Measurements from ENCODE around the gene OTUD3.
"Not testable (repeated sequence)": the region's sequence is repeated elsewhere in the genome, so short reads cannot be mapped to it uniquely, and the experiment has no call there.

The OTUD3 gene

DNA sequence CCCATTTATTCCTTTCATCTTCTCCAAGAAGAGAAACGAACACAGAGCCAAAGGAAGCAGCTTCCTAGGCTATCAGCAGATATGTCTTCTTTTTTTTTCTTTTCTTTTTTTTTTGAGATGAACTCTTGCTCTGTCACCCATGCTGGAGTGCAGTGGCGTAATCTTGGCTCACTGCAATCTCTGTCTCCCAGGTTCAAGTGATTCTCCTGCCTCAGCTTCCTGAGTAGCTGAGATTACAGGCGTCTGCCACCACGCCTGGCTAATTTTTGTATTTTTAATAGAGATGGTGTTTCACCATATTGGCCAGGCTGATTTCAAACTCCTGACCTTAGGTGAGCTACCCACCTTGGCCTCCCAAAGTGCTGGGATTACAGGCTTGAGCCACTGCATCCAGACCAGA lies 13.6 kb upstream of the OTUD3 start:
- DNase-seq (ENCODE audit: low spot score) = not testable (repeated sequence)

DNA sequence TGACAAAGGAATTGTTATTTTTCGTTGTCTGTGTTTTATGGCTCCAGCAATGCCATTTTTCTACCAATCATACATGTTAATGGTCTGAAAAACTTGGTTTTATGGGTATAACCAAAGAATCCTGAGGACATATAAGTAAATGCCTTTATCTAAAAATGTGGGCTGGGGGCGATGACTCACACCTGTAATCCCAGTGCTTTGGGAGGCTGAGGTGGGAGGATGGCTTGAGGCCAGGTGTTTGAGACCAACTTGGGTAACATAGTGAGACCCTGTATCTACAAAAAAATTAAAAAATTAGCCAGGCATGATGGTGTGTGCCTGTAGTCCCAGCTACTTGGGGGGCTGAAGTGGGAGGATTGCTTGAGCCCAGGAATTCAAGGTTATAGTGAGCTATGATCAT lies 12.7 kb upstream of the OTUD3 start:
- DNase-seq (ENCODE audit: low spot score) = not testable (repeated sequence)

GRCh38 chr1:19869929-19870328 lies 12.3 kb upstream of the OTUD3 start:
- no peak for DNase-seq (ENCODE audit: low spot score)

GRCh38 chr1:19872190-19872589 lies 10.0 kb upstream of the OTUD3 start:
- peak; percentile 19 for DNase-seq (ENCODE audit: low spot score)

DNA sequence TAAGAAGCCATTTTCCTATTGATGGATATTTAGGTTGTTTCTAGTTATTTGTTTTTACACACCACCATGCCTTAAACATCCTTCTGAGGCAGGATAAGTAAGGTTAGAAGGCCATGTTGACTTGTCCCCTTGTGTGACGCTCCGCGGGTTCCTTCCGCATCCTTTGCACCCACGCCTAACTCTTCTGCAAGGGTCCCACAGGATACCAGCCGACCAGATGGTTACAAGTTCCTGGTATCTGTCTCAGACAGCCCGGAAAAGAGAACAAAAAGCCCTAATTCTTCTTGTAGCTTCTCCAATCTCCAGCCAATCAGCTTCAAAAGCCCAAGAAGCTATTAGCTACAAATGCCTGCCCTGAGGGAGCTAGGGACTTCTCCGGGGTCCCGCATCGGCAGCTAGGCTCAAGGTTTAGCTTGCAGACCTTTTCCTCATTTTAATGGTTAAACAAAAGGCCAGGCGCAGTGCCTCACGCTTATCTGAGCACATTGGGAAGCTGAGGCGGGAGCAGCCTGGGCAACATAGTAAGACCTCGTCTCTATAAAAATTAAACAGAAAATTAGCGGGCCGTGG lies 4.9 kb upstream of the OTUD3 start:
- no peak for DNase-seq (ENCODE audit: low spot score)

DNA sequence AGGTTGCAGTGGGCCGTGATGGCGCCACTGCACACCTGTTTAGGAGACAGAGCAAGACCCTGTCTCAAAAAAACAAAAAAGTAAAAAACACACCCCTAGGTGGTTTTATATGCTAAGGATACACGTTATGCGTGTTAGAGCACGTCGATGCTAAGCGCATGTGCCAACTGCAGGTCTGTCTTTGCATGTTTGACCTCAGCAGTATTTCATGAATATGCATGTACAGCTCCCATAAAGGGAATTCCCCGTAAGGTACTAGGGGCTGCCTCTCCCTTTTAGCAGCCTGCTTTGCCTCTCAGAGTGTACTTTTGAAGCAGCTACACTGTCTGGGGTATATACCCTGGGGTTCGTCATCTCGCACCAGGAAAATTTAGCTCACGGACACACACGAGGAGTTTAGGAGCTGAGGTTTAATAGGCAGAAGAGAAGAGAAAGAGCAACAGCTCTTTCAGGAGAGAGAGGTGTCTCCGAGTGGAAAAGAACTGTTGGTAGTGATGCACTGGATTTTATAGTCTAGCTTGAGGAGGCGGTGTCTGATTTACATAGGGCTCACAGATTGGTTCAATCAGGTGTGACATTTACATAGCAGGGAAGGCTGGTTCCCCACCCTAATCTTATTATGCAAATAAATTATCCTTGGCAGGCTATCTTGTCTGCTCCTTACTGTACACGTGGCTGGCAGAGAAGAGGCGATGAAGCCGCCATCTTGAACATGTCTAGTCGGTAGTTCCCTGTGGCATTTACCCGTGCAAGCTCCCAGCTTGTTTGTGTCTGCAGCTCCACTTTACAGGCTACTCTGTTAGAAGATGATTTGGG lies 4.2 kb upstream of the OTUD3 start:
- no peak for DNase-seq (ENCODE audit: low spot score)

DNA sequence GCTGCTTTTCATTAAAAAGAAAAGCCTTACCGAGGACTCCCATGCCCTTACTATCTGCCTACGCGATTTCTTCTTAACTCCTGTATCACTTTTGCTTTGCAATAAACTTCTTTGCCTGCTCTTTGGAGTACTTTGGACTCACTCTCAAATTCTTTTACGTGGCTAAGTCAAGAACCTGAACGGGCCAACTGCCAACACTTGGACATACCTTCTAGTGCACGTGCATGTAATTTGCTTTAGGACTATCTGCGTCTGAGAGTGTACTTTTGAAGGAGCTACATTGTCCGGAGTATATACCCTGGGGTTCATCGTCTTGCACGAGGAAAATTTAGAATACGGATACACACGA lies 3.6 kb upstream of the OTUD3 start:
- no peak for DNase-seq (ENCODE audit: low spot score)

DNA sequence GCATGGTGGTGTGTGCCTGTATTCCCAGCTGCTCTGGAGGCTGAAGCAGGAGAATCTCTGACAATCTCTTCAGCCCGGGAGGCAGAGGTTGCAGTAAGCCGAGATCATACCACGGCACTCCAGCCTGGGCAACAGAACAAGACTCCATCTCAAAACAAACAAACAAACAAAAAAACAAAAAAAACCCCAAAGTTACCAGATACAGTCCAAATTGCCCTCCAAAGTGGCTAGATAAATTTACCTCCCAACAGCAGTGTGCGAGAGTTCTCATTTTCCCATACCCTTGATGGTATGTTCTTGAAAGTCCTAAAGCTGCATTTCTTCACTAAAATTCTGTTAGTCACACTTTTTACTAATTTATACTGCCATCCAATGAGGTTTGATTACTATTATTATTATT lies 3.0 kb upstream of the OTUD3 start:
- DNase-seq (ENCODE audit: low spot score) = no peak

DNA sequence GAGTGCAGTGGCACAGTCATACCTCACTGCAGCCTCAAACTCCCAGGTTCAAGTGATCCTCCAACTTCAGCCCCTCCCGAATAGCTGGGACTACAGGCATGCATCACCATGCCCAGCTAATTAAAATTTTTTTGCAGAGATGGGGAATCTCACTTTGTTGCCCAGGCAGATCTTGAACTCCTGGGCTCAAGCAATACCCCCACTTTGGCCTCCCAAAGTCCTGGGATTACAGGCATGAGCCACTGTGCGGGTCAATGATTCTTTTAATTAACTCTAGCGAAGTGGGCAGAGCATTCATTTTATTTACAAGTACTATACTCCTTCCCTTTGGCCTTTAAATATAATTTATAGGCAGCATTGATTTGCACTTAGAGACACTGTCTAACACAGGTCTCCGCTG lies 2.5 kb upstream of the OTUD3 start:
- DNase-seq (ENCODE audit: low spot score) = no peak

GRCh38 chr1:19880841-19881240 lies 1.4 kb upstream of the OTUD3 start:
- DNase-seq (ENCODE audit: low spot score) = not testable (repeated sequence)

DNA sequence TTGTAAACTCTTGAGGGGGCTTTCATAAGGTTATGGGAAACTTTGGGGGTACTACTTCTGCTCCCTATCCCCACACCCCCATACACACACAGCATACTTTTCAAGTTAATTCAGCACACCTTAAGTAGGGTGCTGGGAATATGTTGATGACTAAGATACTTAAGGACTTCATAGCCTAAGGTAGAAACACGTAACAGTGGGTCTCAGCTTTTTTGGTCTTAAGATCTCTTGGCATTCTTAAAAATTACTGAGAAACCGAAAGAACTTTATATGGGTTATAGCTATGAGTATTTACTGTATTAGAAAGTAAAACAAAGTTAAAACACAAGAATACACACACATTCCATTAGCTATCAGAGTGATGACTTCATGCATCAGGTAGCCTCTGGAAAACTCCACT lies 2.1 kb downstream of the OTUD3 start:
- DNase-seq (ENCODE audit: low spot score) = no peak

DNA sequence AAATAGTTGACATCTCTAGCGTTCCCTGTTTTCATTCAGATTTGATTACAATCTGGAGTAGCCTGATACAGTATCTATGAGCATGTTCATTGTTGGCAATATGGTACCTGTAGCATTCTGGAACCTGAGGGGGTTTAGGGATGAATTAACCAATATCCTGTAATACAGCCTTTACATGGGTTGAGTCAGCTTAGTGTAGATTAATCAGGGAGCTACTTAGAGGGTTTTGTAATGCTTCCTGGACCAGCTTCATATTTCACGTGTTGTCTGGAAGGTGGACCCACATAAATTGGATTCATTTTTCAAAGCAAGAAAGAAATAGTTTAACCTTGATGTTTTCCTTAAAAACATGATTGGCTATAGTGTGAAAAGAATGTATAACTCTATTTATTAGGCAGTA lies 3.6 kb downstream of the OTUD3 start:
- DNase-seq (ENCODE audit: low spot score) = no peak

DNA sequence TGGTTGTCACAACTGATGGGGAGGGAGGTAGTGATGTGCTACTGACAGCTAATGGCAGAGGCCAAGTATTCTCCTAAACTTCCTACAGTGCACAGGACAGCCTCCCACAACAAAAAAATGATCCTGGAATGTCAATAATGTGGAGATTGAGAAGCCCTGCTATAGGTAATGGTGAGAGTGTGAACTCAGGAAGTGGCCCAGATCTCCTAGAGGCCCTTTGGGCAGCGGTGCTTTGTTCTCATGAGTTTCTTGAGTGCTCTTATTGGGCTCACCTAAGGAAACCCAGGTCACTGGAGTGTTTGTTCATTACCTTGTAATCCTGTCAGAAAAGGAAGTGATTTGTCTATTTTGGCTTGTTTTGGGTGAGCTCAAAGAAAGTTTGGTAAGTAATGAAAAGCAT lies 5.9 kb downstream of the OTUD3 start:
- DNase-seq (ENCODE audit: low spot score) = no peak

GRCh38 chr1:19889656-19890055 lies 7.5 kb downstream of the OTUD3 start:
- DNase-seq (ENCODE audit: low spot score) = no peak

- DNase-seq (ENCODE audit: low spot score) = no peak
These were observed 9.9 kb downstream of the OTUD3 start for GRCh38 chr1:19892129-19892528.

DNA sequence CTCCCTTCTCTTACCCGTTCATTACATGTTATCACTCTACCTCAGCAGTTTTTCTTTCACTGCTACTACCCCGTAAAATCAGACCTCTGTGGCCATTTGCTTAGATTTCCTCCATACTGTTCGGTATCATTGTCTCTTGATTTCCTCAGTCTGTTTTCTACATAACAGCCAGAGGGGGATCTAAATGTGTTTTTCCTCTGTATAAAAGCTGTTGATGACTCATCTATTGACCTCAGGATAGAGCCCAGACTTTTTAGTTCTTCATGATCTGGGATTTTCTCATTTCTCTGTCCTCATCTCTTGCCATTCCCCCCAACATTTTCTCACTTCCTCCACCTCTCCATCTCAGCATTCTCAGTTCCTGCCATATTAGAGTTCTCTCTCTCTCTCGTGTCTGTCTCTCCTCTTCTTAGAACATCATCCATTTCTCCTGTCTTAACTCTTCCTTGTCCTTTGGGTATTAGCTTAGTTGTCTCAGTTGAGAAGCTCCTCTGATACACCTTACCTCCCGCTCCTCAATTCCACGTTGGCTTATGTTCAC lies 10.5 kb downstream of the OTUD3 start:
- DNase-seq (ENCODE audit: low spot score) = no peak

DNA sequence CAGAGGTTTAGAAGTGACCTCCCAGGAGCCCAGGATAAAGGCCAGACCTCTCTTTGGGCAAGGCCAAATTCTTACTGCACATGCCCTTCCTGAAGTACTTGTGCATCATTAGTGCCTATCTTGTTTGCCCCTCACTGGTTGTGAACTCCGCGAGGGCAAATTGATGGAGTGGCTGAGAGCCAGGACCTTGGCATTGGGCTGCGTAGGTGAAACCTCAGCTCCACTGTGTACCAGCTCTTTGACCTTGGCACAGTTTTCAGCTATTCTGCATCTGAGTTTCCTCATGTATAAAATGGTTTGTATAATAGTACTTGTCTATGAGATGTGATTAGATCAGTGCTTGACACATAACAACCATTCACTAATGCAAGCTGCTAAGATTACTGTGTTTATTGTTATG lies 11.5 kb downstream of the OTUD3 start:
- no peak for DNase-seq (ENCODE audit: low spot score)

DNA sequence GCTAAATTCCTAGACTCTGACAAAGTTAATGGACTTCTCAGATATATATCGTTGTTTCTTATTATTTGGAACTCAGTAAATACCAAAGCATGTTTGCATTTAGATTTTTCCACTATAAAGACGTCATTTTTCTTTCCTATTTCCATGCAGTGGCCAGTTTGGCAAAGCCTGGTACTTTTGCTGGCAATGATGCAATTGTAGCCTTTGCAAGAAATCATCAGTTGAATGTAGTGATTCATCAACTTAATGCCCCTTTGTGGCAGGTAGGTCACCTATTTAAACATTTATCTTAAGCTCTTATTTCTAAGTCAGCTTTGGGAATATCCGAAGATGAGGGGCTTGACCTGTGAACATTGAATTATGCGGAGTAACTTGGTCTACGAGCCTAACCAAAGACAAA lies 12.0 kb downstream of the OTUD3 start:
- no peak for DNase-seq (ENCODE audit: low spot score)

- no peak for DNase-seq (ENCODE audit: low spot score)
These were observed 19.5 kb downstream of the OTUD3 start for GRCh38 chr1:19901653-19902052.

DNA sequence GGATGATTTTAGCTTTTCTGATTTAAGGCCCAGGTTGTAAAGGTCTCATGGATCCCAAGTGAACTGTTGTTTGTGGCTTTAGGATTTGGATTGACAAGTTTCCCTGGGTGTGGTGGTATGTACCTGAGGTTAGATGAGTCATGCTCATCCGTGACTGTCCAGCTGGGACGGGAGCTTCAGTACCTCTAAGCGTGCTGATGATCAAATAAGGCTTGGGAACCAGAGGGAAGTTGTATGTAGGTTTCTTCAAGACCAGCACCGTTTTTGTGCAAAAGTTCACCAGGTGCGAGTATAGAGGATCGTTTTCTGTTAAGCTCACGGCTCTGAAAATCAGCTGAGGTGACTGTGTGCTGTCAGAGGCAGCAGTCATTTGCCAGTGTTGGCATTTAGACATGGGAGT lies 21.4 kb downstream of the OTUD3 start:
- DNase-seq (ENCODE audit: low spot score) = no peak

DNA sequence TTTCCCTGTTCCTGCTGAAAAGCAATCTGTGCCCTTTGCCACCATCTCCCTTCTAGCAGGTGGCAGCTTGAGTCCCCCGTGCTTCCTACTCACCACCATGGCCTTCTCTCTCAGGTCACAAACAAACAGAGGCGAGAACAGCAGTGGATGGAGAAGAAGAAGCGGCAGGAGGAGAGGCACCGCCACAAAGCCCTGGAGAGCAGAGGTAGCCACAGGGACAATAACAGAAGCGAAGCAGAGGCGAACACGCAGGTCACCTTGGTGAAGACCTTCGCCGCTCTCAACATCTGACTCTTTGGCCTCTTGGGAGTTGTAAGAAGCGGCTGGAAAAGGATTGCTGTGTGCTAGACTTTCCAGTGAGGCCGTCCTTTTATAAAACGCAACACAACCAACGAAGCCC lies 25.3 kb downstream of the OTUD3 start:
- no peak for DNase-seq (ENCODE audit: low spot score)

GRCh38 chr1:19909392-19909791 lies 27.2 kb downstream of the OTUD3 start:
- no peak for DNase-seq (ENCODE audit: low spot score)

GRCh38 chr1:19909971-19910370 lies 27.8 kb downstream of the OTUD3 start:
- DNase-seq (ENCODE audit: low spot score) = no peak

- DNase-seq (ENCODE audit: low spot score) = no peak
These were observed 28.5 kb downstream of the OTUD3 start for GRCh38 chr1:19910650-19911049.

All from HuH-7.5 (cell line).